Activated naive CD8-positive, alpha-beta T cell treated with anti-CD3 and anti-CD28 coated beads, Interleukin-2, amount 10 ng/mL, durations not matched to agents 7 days and 5 days (primary cell): Measurements from ENCODE around the gene PCDHGB7. TPM values are rescaled to one million over a fixed set of nuclear protein-coding genes. Genes with fewer than 3 reads are reported as not detected.
A peak's percentile ranks its signal among the peaks of the same experiment; 100 is the strongest.
"Not testable (repeated sequence)": the region's sequence is repeated elsewhere in the genome, so short reads cannot be mapped to it uniquely, and the experiment has no call there.

Source experiments
- ATAC-seq: fragments of 150-1000 bp; cut with Tn5 transposase; one replicate; pipeline ENCODE4 v1.10.0; 2021; ENCODE audit warnings: low read depth, moderate library complexity
- POLR2A ChIA-PET: fragments of 350-600 bp; sonication (Branson Sonifier 250); formaldehyde crosslinking; loops from one replicate; lab custom pipeline; 2021; ENCODE audit warnings: antibody characterized with exemption; lab: Charles Lee
- DNase-seq: peaks from one replicate; pipeline ENCODE4 v3.0.0; 2021
- H3K27ac Mint-ChIP-seq: one replicate; pipeline ENCODE4 v1.8.0; 2022; ENCODE audit warnings: mild to moderate bottlenecking, mixed read lengths
- H3K27me3 Mint-ChIP-seq: one replicate; pipeline ENCODE4 v1.8.0; 2022; ENCODE audit warnings: mild to moderate bottlenecking, moderate library complexity, mixed read lengths
- H3K36me3 Mint-ChIP-seq: one replicate; pipeline ENCODE4 v1.8.0; 2021; ENCODE audit warnings: mild to moderate bottlenecking, mixed read lengths
- H3K4me1 Mint-ChIP-seq: one replicate; pipeline ENCODE4 v1.8.0; 2021; ENCODE audit warnings: mixed read lengths
- H3K4me3 Mint-ChIP-seq: one replicate; pipeline ENCODE4 v1.8.0; 2022; ENCODE audit warnings: mild to moderate bottlenecking, moderate library complexity, mixed read lengths
- H3K9me3 Mint-ChIP-seq: one replicate; pipeline ENCODE4 v1.8.0; 2021; ENCODE audit warnings: mixed read lengths
- total RNA-seq, 2 experiments: library from RNA; stranded (reverse); gene quantifications; one replicate each; pipeline ENCODE4 v1.2.3, GENCODE V29; 2021

Gene PCDHGB7
- total RNA-seq, 2 experiments from 2014 or later = 0.11 TPM; not detected in 1

DNA sequence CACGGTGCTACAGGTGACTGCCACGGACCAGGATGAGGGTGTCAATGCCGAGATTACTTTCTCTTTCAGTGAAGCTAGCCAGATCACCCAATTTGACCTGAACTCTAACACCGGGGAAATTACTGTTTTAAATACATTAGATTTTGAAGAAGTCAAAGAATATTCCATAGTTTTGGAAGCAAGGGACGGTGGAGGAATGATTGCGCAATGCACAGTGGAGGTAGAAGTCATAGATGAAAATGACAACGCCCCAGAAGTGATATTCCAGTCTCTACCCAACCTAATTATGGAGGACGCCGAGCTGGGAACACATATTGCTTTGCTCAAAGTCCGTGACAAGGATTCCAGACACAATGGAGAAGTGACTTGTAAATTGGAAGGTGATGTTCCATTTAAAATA is 28.8 kb upstream of the PCDHGB7 start:
- peaks cover 30% of the 10 kb centered on the region for H3K27me3 Mint-ChIP-seq
- no peak overlapping the region for H3K4me3 Mint-ChIP-seq
- H3K36me3 Mint-ChIP-seq = peaks cover 7% of the 10 kb centered on the region
- no peak for DNase-seq
- peak overlapping the region; percentile 56 for H3K27ac Mint-ChIP-seq
- peaks cover 21% of the 10 kb centered on the region for H3K9me3 Mint-ChIP-seq
- POLR2A ChIA-PET = no interaction called here
- no peaks in the 10 kb centered on the region for H3K4me1 Mint-ChIP-seq
- no peak for ATAC-seq

DNA sequence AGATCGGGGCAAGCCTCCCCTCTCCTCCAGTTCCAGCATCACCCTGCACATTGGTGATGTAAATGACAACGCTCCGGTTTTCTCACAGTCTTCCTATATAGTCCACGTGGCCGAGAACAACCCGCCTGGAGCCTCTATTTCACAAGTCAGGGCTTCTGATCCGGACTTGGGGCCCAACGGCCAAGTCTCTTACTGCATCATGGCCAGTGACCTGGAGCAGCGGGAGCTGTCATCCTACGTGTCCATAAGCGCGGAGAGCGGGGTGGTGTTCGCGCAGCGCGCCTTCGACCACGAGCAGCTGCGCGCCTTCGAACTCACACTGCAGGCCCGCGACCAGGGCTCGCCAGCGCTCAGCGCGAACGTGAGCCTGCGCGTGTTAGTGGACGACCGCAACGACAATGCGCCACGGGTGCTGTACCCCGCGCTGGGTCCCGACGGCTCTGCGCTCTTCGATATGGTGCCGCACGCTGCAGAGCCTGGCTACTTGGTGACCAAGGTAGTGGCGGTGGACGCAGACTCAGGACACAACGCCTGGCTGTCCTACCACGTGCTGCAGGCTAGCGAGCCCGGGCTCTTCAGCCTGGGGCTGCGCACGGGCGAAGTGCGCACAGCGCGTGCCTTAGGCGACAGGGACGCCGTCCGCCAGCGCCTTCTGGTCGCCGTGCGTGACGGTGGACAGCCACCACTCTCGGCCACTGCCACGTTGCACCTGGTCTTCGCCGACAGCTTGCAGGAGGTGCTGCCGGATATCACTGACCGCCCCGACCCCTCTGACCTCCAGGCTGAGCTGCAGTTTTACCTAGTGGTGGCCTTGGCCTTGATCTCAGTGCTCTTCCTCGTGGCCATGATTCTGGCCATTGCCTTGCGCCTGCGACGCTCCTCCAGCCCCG is 28.1 kb upstream of the PCDHGB7 start:
- peaks cover 36% of the 10 kb centered on the region for H3K27me3 Mint-ChIP-seq
- DNase-seq = peak; percentile 25

GRCh38 chr5:141392429-141393198 is 24.9 kb upstream of the PCDHGB7 start, which contains the start of gene PCDHGA8:
PCDHGA8 (plus strand) TSS chr5:141392633; CDS start chr5:141392814, 181 bp downstream.
- POLR2A ChIA-PET = no interaction called here
- Mint-ChIP-seq H3K36me3 (peaks cover 7% of the 10 kb centered on the region), H3K4me3 (no peak within 1 kb of the TSS), H3K9me3 (peaks cover 23% of the 10 kb centered on the region), H3K27ac (no peak within 1 kb of the TSS), H3K27me3 (peaks cover 48% of the 10 kb centered on the region), H3K4me1 (no peaks in the 10 kb centered on the region)
- DNase-seq (no peak), ATAC-seq (no peak)

More for the DNA sequence above, 28.1 kb upstream of the PCDHGB7 start:
- H3K36me3 Mint-ChIP-seq = peaks cover 7% of the 10 kb centered on the region
- POLR2A ChIA-PET = no interaction called here
- peak overlapping the region; percentile 70 for H3K27ac Mint-ChIP-seq
- ATAC-seq = no peak
- no peak overlapping the region for H3K4me3 Mint-ChIP-seq
- no peaks in the 10 kb centered on the region for H3K4me1 Mint-ChIP-seq
- H3K9me3 Mint-ChIP-seq = peaks cover 25% of the 10 kb centered on the region

DNA sequence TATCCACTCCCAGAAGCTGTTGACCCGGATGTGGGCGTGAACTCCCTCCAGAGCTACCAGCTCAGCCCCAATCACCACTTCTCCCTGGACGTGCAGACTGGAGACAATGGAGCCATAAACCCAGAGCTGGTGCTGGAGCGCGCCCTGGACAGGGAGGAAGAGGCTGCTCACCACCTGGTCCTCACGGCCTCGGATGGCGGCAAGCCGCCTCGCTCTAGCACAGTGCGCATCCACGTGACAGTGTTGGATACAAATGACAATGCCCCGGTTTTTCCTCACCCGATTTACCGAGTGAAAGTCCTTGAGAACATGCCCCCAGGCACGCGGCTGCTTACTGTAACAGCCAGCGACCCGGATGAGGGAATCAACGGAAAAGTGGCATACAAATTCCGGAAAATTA is 24.2 kb upstream of the PCDHGB7 start:
- Mint-ChIP-seq H3K4me1 (no peaks in the 10 kb centered on the region), H3K27me3 (peaks cover 47% of the 10 kb centered on the region), H3K27ac (no peak overlapping the region), H3K4me3 (no peak overlapping the region), H3K36me3 (peaks cover 7% of the 10 kb centered on the region), H3K9me3 (peaks cover 22% of the 10 kb centered on the region)
- ATAC-seq (no peak), DNase-seq (no peak)
- POLR2A ChIA-PET = no interaction called here

DNA sequence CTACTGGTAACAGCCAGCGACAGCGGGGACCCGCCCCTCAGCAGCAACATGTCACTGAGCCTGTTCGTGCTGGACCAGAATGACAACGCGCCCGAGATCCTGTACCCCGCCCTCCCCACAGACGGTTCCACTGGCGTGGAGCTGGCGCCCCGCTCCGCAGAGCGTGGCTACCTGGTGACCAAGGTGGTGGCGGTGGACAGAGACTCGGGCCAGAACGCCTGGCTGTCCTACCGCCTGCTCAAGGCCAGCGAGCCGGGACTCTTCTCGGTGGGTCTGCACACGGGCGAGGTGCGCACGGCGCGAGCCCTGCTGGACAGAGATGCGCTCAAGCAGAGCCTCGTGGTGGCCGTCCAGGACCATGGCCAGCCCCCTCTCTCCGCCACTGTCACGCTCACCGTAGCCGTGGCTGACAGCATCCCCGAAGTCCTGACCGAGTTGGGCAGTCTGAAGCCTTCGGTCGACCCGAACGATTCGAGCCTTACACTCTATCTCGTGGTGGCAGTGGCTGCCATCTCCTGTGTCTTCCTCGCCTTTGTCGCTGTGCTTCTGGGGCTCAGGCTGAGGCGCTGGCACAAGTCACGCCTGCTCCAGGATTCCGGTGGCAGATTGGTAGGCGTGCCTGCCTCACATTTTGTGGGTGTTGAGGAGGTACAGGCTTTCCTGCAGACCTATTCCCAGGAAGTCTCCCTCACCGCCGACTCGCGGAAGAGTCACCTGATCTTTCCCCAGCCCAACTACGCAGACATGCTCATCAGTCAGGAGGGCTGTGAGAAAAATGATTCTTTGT is 22.9 kb upstream of the PCDHGB7 start:
- H3K4me1 Mint-ChIP-seq, H3K36me3 Mint-ChIP-seq, H3K27ac Mint-ChIP-seq, H3K4me3 Mint-ChIP-seq, DNase-seq, POLR2A ChIA-PET, ATAC-seq: not testable (repeated sequence)
- Mint-ChIP-seq H3K27me3 (peaks cover 46% of the 10 kb centered on the region), H3K9me3 (peaks cover 21% of the 10 kb centered on the region)

DNA sequence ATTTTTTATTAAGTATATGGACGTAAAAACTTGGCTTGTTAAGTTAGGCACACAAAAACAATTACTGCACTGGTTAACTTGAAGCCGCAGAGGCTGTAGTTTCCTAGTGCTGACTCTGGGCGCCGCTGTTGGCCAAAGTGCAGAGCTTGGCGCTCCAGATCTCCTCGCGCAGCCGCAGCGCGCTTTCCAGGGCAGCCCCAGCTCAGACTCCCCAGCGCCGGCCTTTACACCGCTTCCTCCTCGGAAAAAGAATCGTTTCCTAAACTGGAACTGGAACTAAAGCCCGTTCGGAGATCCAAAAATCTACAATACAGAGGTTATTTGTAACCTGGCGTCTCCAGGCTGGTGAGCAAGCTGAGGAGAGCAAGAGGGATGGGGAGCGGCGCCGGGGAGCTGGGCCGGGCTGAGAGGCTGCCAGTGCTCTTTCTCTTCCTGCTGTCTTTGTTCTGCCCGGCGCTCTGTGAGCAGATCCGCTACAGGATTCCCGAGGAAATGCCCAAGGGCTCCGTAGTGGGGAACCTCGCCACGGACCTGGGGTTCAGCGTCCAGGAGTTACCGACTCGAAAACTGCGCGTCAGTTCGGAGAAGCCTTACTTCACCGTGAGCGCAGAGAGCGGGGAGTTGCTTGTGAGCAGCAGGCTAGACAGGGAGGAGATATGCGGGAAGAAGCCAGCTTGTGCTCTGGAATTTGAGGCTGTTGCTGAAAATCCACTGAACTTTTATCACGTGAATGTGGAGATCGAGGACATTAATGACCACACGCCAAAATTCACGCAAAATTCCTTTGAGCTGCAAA is 19.5 kb upstream of the PCDHGB7 start, which contains the start of gene PCDHGB5:
PCDHGB5 (plus strand) TSS at position 192 of the 796 bp plus-strand sequence; CDS start at position 373, 181 bp downstream.
- ATAC-seq = peak; percentile 63
- H3K9me3 Mint-ChIP-seq = peaks cover 21% of the 10 kb centered on the region
- DNase-seq, H3K36me3 Mint-ChIP-seq, H3K4me1 Mint-ChIP-seq, H3K27ac Mint-ChIP-seq, POLR2A ChIA-PET: not testable (repeated sequence)
- H3K4me3 Mint-ChIP-seq = peak within 1 kb of the TSS; percentile 37
- peaks cover 52% of the 10 kb centered on the region for H3K27me3 Mint-ChIP-seq

DNA sequence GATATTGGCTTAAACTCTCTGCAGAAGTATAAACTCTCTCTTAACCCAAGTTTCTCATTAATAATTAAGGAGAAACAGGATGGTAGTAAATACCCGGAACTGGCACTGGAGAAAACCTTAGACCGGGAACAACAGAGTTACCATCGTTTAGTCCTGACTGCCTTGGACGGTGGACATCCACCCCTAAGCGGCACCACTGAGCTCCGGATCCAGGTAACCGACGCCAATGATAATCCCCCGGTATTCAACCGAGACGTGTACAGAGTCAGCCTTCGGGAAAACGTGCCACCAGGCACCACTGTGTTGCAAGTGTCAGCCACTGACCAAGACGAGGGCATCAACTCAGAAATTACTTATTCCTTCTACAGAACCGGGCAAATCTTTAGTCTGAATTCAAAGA is 18.9 kb upstream of the PCDHGB7 start:
- DNase-seq (no peak), ATAC-seq (no peak)
- Mint-ChIP-seq H3K4me1 (peaks cover 3% of the 10 kb centered on the region), H3K36me3 (peaks cover 2% of the 10 kb centered on the region), H3K27me3 (peaks cover 56% of the 10 kb centered on the region), H3K27ac (no peak overlapping the region), H3K4me3 (no peak overlapping the region), H3K9me3 (peaks cover 18% of the 10 kb centered on the region)
- POLR2A ChIA-PET = no interaction called here

DNA sequence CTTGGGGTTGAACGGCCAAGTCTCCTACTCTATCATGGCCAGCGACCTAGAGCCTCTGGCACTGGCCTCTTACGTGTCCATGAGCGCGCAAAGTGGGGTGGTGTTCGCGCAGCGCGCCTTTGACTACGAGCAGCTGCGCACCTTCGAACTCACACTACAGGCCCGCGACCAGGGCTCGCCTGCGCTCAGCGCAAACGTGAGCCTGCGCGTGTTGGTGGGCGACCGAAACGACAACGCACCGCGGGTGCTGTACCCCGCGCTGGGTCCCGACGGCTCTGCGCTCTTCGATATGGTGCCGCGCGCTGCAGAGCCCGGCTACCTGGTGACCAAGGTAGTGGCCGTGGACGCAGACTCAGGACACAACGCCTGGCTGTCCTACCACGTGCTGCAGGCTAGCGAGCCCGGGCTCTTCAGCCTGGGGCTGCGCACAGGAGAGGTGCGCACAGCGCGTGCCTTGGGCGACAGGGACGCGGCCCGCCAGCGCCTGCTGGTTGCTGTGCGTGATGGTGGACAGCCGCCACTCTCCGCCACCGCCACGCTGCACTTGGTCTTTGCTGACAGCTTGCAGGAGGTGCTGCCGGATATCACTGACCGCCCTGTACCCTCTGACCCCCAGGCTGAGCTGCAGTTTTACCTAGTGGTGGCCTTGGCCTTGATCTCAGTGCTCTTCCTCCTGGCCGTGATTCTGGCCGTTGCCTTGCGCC is 17.8 kb upstream of the PCDHGB7 start:
- Mint-ChIP-seq H3K4me3 (peak overlapping the region; percentile 7), H3K4me1 (peaks cover 3% of the 10 kb centered on the region), H3K27ac (peak overlapping the region; percentile 64), H3K27me3 (peaks cover 58% of the 10 kb centered on the region), H3K36me3 (peaks cover 2% of the 10 kb centered on the region), H3K9me3 (peaks cover 12% of the 10 kb centered on the region)
- POLR2A ChIA-PET = no interaction called here
- ATAC-seq (no peak), DNase-seq (no peak)

GRCh38 chr5:141402553-141403243 is 14.8 kb upstream of the PCDHGB7 start, which contains the start of gene PCDHGA9:
PCDHGA9 (plus strand) TSS chr5:141402778; CDS start chr5:141402953, 175 bp downstream.
- Mint-ChIP-seq H3K36me3 (peaks cover 2% of the 10 kb centered on the region), H3K4me3 (peak within 1 kb of the TSS; percentile 28), H3K9me3 (peaks cover 17% of the 10 kb centered on the region), H3K27ac (no peak within 1 kb of the TSS), H3K4me1 (peaks cover 3% of the 10 kb centered on the region), H3K27me3 (peaks cover 59% of the 10 kb centered on the region)
- DNase-seq (no peak), ATAC-seq (no peak)
- POLR2A ChIA-PET = no interaction called here

GRCh38 chr5:141403387-141403786 is 14.1 kb upstream of the PCDHGB7 start:
- no peak for ATAC-seq
- no peak overlapping the region for H3K27ac Mint-ChIP-seq
- H3K4me1 Mint-ChIP-seq = peaks cover 3% of the 10 kb centered on the region
- POLR2A ChIA-PET = no interaction called here
- H3K4me3 Mint-ChIP-seq = no peak overlapping the region
- no peak for DNase-seq
- peaks cover 64% of the 10 kb centered on the region for H3K27me3 Mint-ChIP-seq
- peaks cover 2% of the 10 kb centered on the region for H3K36me3 Mint-ChIP-seq
- H3K9me3 Mint-ChIP-seq = peaks cover 17% of the 10 kb centered on the region

DNA sequence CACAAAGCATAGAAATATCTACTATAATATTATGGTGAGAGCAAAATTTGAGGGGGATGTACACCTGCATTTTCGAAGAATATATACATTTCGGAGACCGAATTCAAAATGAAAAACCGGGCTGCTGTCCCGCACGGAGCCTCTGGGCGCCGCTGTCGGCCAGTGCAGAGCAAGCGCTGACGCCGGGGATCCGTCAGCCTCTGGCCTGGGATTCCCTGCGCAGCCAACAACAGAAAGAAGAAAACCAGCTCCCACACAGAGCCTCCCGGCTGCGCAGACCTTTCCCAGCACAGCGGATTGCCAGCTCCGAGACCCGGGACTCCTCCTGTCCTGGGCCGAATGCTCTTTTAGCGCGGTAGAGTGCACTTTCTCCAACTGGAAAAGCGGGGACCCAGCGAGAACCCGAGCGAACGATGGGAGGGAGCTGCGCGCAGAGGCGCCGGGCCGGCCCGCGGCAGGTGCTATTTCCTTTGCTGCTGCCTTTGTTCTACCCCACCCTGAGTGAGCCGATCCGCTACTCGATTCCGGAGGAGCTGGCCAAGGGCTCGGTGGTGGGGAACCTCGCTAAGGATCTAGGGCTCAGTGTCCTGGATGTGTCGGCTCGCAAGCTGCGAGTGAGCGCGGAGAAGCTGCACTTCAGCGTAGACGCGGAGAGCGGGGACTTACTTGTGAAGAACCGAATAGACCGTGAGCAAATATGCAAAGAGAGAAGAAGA is 9.5 kb upstream of the PCDHGB7 start, which contains the start of gene PCDHGB6:
PCDHGB6 (plus strand) TSS at position 232 of the 716 bp plus-strand sequence; CDS start at position 414, 182 bp downstream.
- peaks cover 63% of the 10 kb centered on the region for H3K27me3 Mint-ChIP-seq
- ATAC-seq, H3K4me1 Mint-ChIP-seq, POLR2A ChIA-PET, H3K36me3 Mint-ChIP-seq: not testable (repeated sequence)
- H3K27ac Mint-ChIP-seq = peak within 1 kb of the TSS; percentile 44
- peaks cover 14% of the 10 kb centered on the region for H3K9me3 Mint-ChIP-seq
- peak; percentile 62 for DNase-seq
- peak within 1 kb of the TSS; percentile 52 for H3K4me3 Mint-ChIP-seq
